ENCODE data around the gene SLC1A2. TPM values are rescaled to one million over a fixed set of nuclear protein-coding genes. Genes with fewer than 3 reads are reported as not detected.

The SLC1A2 gene
- total RNA-seq, 4 donors from 2014 or later, result 0.84 to 2.1 (median 1.2) TPM

DNA sequence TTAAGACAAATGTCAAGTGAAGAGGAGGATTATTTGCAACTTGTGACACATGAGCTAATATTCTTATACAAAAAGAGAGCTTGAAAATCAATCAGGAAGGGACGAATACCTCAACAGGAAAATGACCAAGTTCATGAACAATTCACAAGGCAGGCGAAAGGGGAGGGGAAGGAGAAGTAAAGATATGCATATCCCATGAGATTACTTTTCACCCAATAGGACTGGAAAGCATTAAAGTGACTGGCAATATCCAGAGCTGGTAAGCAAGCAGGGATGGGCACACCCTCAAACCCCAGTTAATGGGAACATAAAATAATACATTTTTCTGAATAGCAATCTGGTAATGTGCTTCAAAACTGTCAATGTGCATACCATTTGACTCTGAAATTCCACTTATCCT, 129.5 kb downstream of the SLC1A2 start:
- no peak for DNase-seq (ENCODE audit: low spot score in 2 of 2)
- H3K4me3 ChIP-seq (ENCODE audit: low read depth, poor library complexity, severe bottlenecking), result no peak overlapping the region
- TF ChIP-seq POLR2A (IDR thresholded peaks at IDR 0.05), result no peak
- TF ChIP-seq, protein P1, sequence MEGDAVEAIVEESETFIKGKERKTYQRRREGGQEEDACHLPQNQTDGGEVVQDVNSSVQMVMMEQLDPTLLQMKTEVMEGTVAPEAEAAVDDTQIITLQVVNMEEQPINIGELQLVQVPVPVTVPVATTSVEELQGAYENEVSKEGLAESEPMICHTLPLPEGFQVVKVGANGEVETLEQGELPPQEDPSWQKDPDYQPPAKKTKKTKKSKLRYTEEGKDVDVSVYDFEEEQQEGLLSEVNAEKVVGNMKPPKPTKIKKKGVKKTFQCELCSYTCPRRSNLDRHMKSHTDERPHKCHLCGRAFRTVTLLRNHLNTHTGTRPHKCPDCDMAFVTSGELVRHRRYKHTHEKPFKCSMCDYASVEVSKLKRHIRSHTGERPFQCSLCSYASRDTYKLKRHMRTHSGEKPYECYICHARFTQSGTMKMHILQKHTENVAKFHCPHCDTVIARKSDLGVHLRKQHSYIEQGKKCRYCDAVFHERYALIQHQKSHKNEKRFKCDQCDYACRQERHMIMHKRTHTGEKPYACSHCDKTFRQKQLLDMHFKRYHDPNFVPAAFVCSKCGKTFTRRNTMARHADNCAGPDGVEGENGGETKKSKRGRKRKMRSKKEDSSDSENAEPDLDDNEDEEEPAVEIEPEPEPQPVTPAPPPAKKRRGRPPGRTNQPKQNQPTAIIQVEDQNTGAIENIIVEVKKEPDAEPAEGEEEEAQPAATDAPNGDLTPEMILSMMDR (IDR thresholded peaks at IDR 0.05), result no peak
- intact Hi-C loops (cut with DNase I; ENCODE audit: low total_unique reads), result no loop called here
- 62 to 66% methylated on average over 2 of the region's 2 CpGs for WGBS, 2 donors

DNA sequence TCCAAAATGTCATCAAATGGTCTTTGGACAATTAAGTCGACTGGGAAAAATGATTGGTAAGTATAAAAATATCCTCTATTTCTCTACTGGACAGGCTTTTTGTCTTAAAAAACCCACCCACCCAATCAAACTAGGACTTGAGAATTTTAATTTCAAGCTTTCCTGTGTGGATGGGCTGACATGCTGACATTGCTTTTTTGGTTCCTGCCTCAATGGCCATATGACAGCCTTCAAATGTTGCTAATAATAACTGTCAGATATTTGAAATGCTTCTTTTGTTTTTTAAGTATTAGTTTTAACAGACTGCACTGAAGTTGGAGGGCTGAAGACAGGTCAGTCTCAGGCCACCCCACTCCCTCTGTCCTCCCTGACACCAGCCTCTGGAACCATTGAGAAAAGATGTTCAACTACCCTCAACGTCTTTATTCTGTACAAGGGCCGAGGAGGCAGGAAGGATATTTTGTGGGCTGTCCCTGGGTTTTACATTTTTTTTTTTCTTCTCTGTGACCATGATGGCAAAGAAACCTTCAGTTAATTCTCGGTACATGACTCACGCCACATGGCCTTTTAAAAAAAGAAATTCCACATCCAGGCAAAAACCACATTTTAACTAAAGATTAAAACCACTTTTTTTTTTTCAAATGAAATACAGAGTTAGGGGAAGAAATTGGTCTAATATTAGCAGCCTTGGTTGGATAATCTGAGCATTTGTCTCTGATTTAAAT, 130.4 kb downstream of the SLC1A2 start:
- H3K4me3 ChIP-seq (ENCODE audit: low read depth, poor library complexity, severe bottlenecking), result no peak overlapping the region
- intact Hi-C loops (cut with DNase I; ENCODE audit: low total_unique reads), result no loop called here
- WGBS, 2 donors, result 51 to 57% methylated on average over 5 of the region's 5 CpGs
- DNase-seq (ENCODE audit: low spot score in 2 of 2), result no peak
- no peak for TF ChIP-seq POLR2A (IDR thresholded peaks at IDR 0.05)
- TF ChIP-seq, protein P1 (IDR thresholded peaks at IDR 0.05), result no peak

DNA sequence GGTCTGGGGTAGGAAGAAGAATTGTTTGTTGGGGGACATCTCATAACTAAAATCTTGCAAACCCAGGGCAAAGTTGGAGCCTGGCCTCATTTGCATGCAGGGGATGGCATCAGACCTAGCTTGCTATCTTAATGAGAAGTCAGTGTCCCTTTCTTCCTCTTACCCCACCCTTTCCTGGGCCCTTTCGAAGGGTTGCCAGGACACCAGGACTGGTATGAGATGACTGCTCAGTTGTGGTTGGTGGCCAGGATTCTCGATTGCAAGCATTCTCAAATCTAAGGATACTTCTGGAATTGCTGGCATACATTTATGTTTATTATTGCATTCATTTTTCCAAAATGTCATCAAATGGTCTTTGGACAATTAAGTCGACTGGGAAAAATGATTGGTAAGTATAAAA, 131.0 kb downstream of the SLC1A2 start:
- no peak for DNase-seq (ENCODE audit: low spot score in 2 of 2)
- TF ChIP-seq, protein P1 (IDR thresholded peaks at IDR 0.05), result no peak
- no peak for TF ChIP-seq POLR2A (IDR thresholded peaks at IDR 0.05)
- 60 to 65% methylated on average over 3 of the region's 3 CpGs for WGBS, 2 donors
- intact Hi-C loops (cut with DNase I; ENCODE audit: low total_unique reads), result no loop called here
- H3K4me3 ChIP-seq (ENCODE audit: low read depth, poor library complexity, severe bottlenecking), result no peak overlapping the region

DNA sequence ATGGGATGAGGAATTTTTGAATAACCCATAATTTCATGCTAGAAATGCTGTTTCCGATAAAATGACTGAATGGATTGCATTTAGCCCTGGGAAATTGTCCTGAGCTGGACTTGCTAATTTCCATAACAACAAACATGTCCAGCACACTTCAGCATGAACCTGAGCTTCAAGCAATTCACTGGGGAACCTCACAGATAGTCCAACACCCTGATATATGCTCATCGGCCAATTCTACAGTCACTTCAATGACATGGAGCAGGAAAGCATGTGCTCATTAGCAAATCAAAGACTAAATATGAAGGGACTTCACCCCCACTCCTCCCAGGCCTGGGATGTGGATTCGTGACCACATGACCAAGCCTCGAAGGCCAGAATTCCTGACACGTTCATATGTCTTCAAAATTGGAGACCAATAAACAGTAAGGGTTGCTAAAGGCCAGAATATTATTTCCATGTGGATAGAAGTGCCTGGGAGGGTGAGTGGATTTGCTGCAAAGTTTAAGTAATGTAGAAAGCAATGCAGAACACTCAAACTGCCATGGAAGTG, 131.9 kb downstream of the SLC1A2 start:
- H3K4me3 ChIP-seq (ENCODE audit: low read depth, poor library complexity, severe bottlenecking), result no peak overlapping the region
- intact Hi-C loops (cut with DNase I; ENCODE audit: low total_unique reads), result no loop called here
- 72 to 73% methylated on average over 5 of the region's 5 CpGs for WGBS, 2 donors
- DNase-seq (ENCODE audit: low spot score in 2 of 2), result no peak
- TF ChIP-seq, protein P1 (IDR thresholded peaks at IDR 0.05), result no peak
- no peak for TF ChIP-seq POLR2A (IDR thresholded peaks at IDR 0.05)

DNA sequence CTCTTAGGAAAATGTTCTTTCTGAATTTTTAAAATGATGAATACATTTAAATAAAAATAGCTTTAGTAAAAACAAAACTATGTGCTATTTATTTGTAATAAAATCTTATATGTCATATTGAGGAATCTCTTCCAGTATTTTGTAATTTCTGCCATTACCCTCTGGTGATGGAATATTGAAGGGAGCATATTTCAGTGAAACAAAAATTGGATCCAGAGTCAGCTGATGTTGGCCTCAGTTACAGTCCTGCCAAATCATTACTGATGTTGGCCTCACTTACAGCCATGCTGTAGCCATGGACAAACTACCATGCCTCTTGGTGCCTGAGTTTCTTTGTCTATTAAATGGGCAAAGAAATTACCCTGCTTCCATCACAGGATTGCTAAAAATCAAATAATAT, 133.2 kb downstream of the SLC1A2 start:
- no peak overlapping the region for H3K4me3 ChIP-seq (ENCODE audit: low read depth, poor library complexity, severe bottlenecking)
- no peak for DNase-seq (ENCODE audit: low spot score in 2 of 2)
- no peak for TF ChIP-seq POLR2A (IDR thresholded peaks at IDR 0.05)
- TF ChIP-seq, protein P1 (IDR thresholded peaks at IDR 0.05), result no peak
- intact Hi-C loops (cut with DNase I; ENCODE audit: low total_unique reads), result no loop called here

DNA sequence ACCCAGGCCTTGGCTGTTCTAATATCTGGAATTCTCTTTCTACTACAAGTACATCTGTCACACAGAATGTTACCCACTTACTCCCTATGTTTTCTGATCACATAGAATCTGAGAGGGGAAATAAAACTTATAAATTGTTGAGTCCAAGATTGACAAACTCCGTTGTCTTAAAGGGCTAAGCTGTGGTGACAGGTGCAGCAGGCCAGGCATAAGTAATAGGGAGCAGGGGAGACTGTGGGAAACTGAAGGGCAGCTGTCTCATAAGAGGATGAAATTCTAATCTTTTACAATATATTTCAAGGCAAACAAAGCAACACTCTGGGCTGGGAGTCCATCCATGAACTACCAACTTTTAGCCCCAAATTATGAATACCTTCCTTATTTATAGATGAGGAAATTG, 133.9 kb downstream of the SLC1A2 start:
- DNase-seq (ENCODE audit: low spot score in 2 of 2), result no peak
- no peak overlapping the region for H3K4me3 ChIP-seq (ENCODE audit: low read depth, poor library complexity, severe bottlenecking)
- no peak for TF ChIP-seq POLR2A (IDR thresholded peaks at IDR 0.05)
- TF ChIP-seq, protein P1 (IDR thresholded peaks at IDR 0.05), result no peak
- 95 to 96% methylated on average over 1 of the region's 1 CpG for WGBS, 2 donors
- intact Hi-C loops (cut with DNase I; ENCODE audit: low total_unique reads), result no loop called here

All from lower leg skin (tissue), 4 donors.